Epithelial cell of esophagus (primary cell): ENCODE data around the gene BTBD3.

ENCODE experiments used
- DNase-seq: peaks from one replicate; pipeline ENCODE4 v3.0.0; 2010; ENCODE audit warnings: low read depth
- H3K4me3 ChIP-seq: 2 replicates; pipeline ENCODE4 v1.5.1; 2011; ENCODE audit warnings: mild to moderate bottlenecking, low read length, control low read depth
- TF ChIP-seq, protein P1 (sequence below): IDR thresholded peaks from 2 replicates; pipeline ENCODE4 v1.5.1; 2011; ENCODE audit warnings: low read depth, mild to moderate bottlenecking, low read length, control low read depth, inconsistent platforms; ENCODE audit not compliant: insufficient read depth; ENCODE audit errors: missing control alignments

BTBD3 gene

DNA sequence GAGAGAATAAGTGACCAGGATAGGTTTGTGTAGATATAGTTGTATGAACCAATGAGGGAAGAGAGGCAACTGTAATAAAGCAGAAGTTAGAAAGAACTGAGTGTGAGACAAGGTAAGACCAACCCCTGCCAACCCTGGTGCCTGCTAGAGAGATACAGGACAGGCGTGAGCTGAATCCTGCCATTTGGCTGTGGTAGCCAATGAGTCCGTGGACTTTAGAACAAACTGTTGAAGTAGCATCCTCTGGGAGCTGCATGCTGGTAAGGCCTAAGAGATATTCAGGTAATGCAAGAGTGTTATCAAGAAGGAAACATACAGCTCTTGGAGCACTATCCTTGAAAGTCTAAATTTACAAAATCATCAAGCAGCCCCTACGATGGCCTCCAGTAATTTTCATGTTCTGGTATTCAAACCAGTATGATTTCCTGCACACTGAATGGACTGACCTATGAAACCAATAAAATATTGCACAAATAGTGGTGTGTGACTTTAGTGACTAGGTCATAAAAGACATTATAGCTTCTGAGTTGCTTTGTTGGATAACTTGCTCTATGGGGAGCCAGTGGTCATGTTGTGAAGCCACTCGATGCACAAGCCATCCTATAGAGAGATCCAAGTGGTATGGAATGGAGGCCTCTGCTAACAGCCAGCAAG, 24.0 kb downstream of the BTBD3 start:
- H3K4me3 ChIP-seq: no peak overlapping the region
- DNase-seq: no peak
- TF ChIP-seq, protein P1, sequence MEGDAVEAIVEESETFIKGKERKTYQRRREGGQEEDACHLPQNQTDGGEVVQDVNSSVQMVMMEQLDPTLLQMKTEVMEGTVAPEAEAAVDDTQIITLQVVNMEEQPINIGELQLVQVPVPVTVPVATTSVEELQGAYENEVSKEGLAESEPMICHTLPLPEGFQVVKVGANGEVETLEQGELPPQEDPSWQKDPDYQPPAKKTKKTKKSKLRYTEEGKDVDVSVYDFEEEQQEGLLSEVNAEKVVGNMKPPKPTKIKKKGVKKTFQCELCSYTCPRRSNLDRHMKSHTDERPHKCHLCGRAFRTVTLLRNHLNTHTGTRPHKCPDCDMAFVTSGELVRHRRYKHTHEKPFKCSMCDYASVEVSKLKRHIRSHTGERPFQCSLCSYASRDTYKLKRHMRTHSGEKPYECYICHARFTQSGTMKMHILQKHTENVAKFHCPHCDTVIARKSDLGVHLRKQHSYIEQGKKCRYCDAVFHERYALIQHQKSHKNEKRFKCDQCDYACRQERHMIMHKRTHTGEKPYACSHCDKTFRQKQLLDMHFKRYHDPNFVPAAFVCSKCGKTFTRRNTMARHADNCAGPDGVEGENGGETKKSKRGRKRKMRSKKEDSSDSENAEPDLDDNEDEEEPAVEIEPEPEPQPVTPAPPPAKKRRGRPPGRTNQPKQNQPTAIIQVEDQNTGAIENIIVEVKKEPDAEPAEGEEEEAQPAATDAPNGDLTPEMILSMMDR: no peak

DNA sequence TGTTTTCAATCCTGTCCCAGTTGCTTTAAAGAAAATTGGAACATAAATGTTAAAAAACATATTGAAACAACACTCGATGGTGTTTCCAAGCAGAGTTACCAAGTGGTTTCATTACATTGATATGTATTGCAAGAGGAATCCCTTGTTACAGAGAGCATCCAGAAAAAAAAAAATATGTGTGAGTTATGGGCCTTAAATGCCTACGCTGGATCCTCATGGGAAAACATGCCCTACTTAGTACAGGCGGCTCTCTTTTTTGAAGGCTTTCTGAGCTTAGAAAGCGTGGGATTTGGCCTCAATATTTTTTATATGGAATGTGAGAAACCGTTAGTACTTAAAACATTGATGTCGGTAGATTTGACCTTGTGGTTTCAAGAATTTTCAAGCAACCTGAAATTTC, 26.1 kb downstream of the BTBD3 start:
- no peak for DNase-seq
- H3K4me3 ChIP-seq: no peak overlapping the region
- TF ChIP-seq, protein P1: no peak

DNA sequence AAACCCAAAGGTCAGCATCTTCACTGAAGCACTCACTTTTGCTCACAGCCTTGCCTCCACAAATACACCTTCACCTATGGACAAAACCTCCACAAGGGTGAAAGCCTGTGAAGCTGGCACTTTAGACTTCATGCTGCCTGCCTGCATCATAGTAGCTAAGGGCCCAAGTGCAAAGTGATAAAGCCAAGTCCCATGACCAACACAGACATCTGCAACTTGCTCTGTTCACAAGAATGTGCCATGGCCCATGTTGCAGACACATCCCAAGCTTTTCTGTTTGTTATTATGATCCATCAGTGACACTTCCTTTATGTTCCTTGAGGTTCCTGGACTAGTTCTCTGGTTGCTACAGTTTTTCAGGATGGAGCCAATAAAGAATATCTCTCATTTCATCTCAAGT, 31.1 kb downstream of the BTBD3 start:
- no peak overlapping the region for H3K4me3 ChIP-seq
- TF ChIP-seq, protein P1: no peak
- no peak for DNase-seq

DNA sequence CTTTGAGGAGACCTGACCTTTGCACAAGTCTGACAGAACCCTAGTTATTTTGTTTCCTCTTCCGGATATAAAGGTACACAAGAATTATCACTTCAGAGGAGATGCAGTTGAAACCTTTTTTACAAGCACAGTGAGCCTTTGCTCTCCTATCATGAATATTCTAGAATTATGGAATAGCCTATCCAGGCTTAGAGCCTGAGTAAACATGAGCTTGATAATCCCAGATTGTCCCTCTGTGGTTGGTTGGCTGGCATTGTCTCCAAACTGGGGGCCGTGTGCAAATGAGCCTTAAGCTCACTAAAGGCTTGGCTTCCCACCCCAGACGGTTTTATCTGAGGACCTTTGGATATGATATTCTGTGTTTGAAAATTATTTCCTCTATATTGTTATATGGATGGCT, 32.0 kb downstream of the BTBD3 start:
- DNase-seq: no peak
- TF ChIP-seq, protein P1: no peak
- H3K4me3 ChIP-seq: no peak overlapping the region

DNA sequence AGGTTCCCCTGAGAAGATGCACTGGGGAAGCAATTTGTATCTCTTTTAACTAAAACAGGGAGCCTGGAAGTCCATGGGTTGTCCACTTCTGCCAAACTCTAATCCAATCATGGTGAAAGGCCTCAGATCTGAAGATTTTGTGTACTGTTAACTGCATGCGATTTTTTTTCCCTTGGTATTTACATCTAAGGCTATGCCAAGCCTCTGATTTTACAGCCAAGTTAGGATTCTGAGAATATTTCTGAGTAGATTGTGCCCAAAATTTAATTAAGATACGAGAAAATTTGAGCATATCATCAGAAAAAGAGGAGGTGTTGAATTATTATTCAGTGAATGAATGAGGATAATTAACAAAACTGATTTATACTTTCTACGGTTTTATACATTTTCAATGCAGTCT, 34.0 kb downstream of the BTBD3 start:
- no peak overlapping the region for H3K4me3 ChIP-seq
- no peak for DNase-seq
- TF ChIP-seq, protein P1: no peak

DNA sequence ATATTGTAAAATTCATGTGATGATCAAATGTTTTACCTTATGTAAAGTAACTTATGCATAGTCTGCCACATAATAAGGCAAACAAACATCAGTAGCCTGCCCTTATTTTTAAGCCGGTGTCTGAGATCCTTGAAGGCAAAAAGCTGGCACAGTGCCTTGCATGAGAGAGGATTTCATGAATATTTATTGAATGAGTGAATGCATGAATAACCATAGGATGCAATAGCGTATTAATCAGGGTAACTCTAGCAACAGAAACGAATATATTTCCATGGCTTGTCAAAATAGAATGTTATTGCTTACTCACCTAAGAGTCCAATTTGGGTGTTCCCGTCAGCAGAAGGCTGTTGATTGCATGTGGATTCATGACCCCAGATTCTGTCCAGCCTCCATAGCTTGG, 34.9 kb downstream of the BTBD3 start:
- TF ChIP-seq, protein P1: no peak
- no peak overlapping the region for H3K4me3 ChIP-seq
- no peak for DNase-seq

DNA sequence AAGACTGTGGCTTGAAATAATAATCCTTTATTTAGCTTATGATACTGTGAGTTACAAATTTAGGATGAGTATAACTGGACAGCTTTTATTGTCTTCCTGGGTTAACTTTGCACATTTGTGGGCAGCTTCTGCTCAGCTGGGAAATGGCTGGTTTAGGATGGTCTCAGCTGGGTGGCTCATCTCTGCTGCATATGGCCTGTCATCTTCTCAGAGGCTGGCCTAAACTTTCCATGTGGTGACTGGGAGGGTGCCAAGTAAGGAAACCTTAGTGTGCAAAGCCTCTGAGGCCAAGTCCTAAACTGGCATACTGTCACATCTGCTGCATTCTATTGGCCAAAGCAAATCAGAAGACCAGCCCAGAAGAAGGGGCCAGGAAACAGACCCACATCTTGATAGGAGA, 40.2 kb downstream of the BTBD3 start:
- no peak for DNase-seq
- TF ChIP-seq, protein P1: no peak
- H3K4me3 ChIP-seq: no peak overlapping the region
